IPS-11a (cell line): ENCODE measurements around the gene HDGFL3.
"Not testable (repeated sequence)": the region's sequence is repeated elsewhere in the genome, so short reads cannot be mapped to it uniquely, and the experiment has no call there.

ENCODE experiments used
- H3K4me3 ChIP-seq: one replicate; pipeline ENCODE4 v1.5.1; 2013; ENCODE audit warnings: low read depth, low read length, control low read depth

The HDGFL3 gene

GRCh38 chr15:83207660-83208366, at the start of gene HDGFL3:
Gene HDGFL3, minus strand, starts transcription at chr15:83207823. Its CDS starts 409 bp downstream, at chr15:83207414.
- H3K4me3 ChIP-seq: peak within 1 kb of the TSS; percentile 91

- H3K4me3 ChIP-seq: no peak overlapping the region
Measured at GRCh38 chr15:83250781-83251180, 43.2 kb upstream of the HDGFL3 start.

GRCh38 chr15:83249030-83249343, 41.4 kb upstream of the HDGFL3 start:
- H3K4me3 ChIP-seq: no peak overlapping the region

GRCh38 chr15:83248151-83249029, 40.8 kb upstream of the HDGFL3 start:
- H3K4me3 ChIP-seq: no peak overlapping the region

- no peak overlapping the region for H3K4me3 ChIP-seq
Measured at GRCh38 chr15:83243634-83244033, 36.0 kb upstream of the HDGFL3 start.

- no peak overlapping the region for H3K4me3 ChIP-seq
Measured at GRCh38 chr15:83230242-83230641, 22.6 kb upstream of the HDGFL3 start.

GRCh38 chr15:83225449-83225848, 17.8 kb upstream of the HDGFL3 start:
- H3K4me3 ChIP-seq: no peak overlapping the region

GRCh38 chr15:83221781-83222180, 14.2 kb upstream of the HDGFL3 start:
- H3K4me3 ChIP-seq: not testable (repeated sequence)

- no peak overlapping the region for H3K4me3 ChIP-seq
Measured at GRCh38 chr15:83219026-83219425, 11.4 kb upstream of the HDGFL3 start.

GRCh38 chr15:83215306-83215705, 7.7 kb upstream of the HDGFL3 start:
- no peak overlapping the region for H3K4me3 ChIP-seq

GRCh38 chr15:83210619-83211018, 3.0 kb upstream of the HDGFL3 start:
- no peak overlapping the region for H3K4me3 ChIP-seq

GRCh38 chr15:83209333-83209732, 1.7 kb upstream of the HDGFL3 start:
- no peak overlapping the region for H3K4me3 ChIP-seq

- peak overlapping the region; percentile 62 for H3K4me3 ChIP-seq
Measured at GRCh38 chr15:83208367-83208661, 691 bp upstream of the HDGFL3 start.

GRCh38 chr15:83207009-83207659, 489 bp downstream of the HDGFL3 start:
- H3K4me3 ChIP-seq: peak overlapping the region; percentile 91

GRCh38 chr15:83206526-83207008, 1.1 kb downstream of the HDGFL3 start:
- peak overlapping the region; percentile 91 for H3K4me3 ChIP-seq

- H3K4me3 ChIP-seq: peak overlapping the region; percentile 91
Measured at GRCh38 chr15:83205725-83206324, 1.8 kb downstream of the HDGFL3 start.

GRCh38 chr15:83204697-83205096, 2.9 kb downstream of the HDGFL3 start:
- H3K4me3 ChIP-seq: no peak overlapping the region

- H3K4me3 ChIP-seq: no peak overlapping the region
Measured at GRCh38 chr15:83203543-83203942, 4.1 kb downstream of the HDGFL3 start.

- H3K4me3 ChIP-seq: no peak overlapping the region
Measured at GRCh38 chr15:83200589-83200988, 7.0 kb downstream of the HDGFL3 start.

- H3K4me3 ChIP-seq: no peak overlapping the region
Measured at GRCh38 chr15:83200162-83200561, 7.5 kb downstream of the HDGFL3 start.

GRCh38 chr15:83199288-83199687, 8.3 kb downstream of the HDGFL3 start:
- H3K4me3 ChIP-seq: no peak overlapping the region
